ENCODE measurements around the gene RAB3C. TPM values are rescaled to one million over a fixed set of nuclear protein-coding genes. Genes with fewer than 3 reads are reported as not detected.
A peak's percentile ranks its signal among the peaks of the same experiment; 100 is the strongest.

RAB3C gene
- total and polyA plus RNA-seq, 2 experiments from 2014 or later = 15.0 to 30.6 TPM

DNA sequence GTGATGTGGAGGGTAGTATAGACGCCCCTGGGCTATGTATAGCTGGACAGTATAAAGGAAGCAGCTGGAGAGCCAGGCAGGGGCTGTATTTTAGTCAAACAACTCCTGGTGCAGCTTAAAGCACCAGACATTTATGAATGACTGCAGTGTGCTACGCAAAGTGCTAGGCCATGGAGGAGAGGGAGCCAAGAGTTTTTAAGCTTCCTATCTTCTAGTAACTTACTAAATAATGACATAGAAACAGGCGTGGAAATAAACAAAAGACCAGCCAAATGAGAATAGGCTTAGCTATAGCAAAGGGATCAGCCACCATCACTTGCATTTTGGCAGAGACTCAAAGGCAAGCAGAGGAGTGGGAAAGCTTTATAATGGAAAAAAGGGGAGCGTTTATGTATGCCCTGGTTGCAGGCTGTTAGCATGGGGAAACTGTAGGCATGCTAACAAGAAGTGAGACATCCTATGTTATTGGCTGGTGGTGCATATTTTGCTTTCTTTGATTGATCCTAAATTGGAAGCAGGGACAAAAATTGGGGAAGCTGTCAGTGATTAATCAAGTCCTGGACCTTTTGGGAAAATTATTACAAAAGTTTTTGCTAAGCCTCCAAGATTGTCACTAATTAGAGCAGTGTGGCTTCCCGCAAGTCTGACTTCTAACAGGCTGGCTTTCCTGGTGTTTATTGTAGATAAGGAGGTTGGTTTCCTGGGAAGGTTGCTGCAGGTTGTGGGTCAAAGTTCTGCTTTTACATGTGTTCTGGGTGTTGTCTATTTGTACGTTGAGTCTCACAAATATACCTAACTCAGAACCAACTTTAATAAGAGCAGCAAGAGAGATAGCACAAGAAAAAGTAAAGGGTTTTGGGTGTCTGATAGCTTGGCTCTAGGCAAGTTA, 46.6 kb downstream of the RAB3C start:
- no peak overlapping the region for H3K4me3 ChIP-seq
- TF ChIP-seq, protein P1, sequence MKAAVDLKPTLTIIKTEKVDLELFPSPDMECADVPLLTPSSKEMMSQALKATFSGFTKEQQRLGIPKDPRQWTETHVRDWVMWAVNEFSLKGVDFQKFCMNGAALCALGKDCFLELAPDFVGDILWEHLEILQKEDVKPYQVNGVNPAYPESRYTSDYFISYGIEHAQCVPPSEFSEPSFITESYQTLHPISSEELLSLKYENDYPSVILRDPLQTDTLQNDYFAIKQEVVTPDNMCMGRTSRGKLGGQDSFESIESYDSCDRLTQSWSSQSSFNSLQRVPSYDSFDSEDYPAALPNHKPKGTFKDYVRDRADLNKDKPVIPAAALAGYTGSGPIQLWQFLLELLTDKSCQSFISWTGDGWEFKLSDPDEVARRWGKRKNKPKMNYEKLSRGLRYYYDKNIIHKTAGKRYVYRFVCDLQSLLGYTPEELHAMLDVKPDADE (IDR thresholded peaks at IDR 0.05) = no peak
- TF ChIP-seq, protein P2, sequence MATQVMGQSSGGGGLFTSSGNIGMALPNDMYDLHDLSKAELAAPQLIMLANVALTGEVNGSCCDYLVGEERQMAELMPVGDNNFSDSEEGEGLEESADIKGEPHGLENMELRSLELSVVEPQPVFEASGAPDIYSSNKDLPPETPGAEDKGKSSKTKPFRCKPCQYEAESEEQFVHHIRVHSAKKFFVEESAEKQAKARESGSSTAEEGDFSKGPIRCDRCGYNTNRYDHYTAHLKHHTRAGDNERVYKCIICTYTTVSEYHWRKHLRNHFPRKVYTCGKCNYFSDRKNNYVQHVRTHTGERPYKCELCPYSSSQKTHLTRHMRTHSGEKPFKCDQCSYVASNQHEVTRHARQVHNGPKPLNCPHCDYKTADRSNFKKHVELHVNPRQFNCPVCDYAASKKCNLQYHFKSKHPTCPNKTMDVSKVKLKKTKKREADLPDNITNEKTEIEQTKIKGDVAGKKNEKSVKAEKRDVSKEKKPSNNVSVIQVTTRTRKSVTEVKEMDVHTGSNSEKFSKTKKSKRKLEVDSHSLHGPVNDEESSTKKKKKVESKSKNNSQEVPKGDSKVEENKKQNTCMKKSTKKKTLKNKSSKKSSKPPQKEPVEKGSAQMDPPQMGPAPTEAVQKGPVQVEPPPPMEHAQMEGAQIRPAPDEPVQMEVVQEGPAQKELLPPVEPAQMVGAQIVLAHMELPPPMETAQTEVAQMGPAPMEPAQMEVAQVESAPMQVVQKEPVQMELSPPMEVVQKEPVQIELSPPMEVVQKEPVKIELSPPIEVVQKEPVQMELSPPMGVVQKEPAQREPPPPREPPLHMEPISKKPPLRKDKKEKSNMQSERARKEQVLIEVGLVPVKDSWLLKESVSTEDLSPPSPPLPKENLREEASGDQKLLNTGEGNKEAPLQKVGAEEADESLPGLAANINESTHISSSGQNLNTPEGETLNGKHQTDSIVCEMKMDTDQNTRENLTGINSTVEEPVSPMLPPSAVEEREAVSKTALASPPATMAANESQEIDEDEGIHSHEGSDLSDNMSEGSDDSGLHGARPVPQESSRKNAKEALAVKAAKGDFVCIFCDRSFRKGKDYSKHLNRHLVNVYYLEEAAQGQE (IDR thresholded peaks at IDR 0.05; ENCODE audit: unreplicated experiment) = no peak
- no peak for TF ChIP-seq STAT1 (IDR thresholded peaks at IDR 0.05; ENCODE audit: unreplicated experiment)
- no peak for TF ChIP-seq ZNF331 (CRISPR knock-in tag; IDR thresholded peaks at IDR 0.05; ENCODE audit: low read depth)
- TF ChIP-seq JUNB (IDR thresholded peaks at IDR 0.05; ENCODE audit: unreplicated experiment) = no peak
- TF ChIP-seq, protein P3, sequence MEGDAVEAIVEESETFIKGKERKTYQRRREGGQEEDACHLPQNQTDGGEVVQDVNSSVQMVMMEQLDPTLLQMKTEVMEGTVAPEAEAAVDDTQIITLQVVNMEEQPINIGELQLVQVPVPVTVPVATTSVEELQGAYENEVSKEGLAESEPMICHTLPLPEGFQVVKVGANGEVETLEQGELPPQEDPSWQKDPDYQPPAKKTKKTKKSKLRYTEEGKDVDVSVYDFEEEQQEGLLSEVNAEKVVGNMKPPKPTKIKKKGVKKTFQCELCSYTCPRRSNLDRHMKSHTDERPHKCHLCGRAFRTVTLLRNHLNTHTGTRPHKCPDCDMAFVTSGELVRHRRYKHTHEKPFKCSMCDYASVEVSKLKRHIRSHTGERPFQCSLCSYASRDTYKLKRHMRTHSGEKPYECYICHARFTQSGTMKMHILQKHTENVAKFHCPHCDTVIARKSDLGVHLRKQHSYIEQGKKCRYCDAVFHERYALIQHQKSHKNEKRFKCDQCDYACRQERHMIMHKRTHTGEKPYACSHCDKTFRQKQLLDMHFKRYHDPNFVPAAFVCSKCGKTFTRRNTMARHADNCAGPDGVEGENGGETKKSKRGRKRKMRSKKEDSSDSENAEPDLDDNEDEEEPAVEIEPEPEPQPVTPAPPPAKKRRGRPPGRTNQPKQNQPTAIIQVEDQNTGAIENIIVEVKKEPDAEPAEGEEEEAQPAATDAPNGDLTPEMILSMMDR (conservative IDR thresholded peaks at IDR 0.05; ENCODE audit: low read depth in 2 of 2) = no peak
- TF ChIP-seq EZH2 (IDR thresholded peaks at IDR 0.05; ENCODE audit: low read depth, unreplicated experiment) = no peak
- TF ChIP-seq POLR2AphosphoS5 (IDR thresholded peaks at IDR 0.05; ENCODE audit: low read depth) = no peak
- no peak for TF ChIP-seq NANOG (IDR thresholded peaks at IDR 0.05; ENCODE audit: borderline replicate concordance)
- no peak for TF ChIP-seq EZH2phosphoT487 (IDR thresholded peaks at IDR 0.05; ENCODE audit: unreplicated experiment)
- TF ChIP-seq, protein P4, sequence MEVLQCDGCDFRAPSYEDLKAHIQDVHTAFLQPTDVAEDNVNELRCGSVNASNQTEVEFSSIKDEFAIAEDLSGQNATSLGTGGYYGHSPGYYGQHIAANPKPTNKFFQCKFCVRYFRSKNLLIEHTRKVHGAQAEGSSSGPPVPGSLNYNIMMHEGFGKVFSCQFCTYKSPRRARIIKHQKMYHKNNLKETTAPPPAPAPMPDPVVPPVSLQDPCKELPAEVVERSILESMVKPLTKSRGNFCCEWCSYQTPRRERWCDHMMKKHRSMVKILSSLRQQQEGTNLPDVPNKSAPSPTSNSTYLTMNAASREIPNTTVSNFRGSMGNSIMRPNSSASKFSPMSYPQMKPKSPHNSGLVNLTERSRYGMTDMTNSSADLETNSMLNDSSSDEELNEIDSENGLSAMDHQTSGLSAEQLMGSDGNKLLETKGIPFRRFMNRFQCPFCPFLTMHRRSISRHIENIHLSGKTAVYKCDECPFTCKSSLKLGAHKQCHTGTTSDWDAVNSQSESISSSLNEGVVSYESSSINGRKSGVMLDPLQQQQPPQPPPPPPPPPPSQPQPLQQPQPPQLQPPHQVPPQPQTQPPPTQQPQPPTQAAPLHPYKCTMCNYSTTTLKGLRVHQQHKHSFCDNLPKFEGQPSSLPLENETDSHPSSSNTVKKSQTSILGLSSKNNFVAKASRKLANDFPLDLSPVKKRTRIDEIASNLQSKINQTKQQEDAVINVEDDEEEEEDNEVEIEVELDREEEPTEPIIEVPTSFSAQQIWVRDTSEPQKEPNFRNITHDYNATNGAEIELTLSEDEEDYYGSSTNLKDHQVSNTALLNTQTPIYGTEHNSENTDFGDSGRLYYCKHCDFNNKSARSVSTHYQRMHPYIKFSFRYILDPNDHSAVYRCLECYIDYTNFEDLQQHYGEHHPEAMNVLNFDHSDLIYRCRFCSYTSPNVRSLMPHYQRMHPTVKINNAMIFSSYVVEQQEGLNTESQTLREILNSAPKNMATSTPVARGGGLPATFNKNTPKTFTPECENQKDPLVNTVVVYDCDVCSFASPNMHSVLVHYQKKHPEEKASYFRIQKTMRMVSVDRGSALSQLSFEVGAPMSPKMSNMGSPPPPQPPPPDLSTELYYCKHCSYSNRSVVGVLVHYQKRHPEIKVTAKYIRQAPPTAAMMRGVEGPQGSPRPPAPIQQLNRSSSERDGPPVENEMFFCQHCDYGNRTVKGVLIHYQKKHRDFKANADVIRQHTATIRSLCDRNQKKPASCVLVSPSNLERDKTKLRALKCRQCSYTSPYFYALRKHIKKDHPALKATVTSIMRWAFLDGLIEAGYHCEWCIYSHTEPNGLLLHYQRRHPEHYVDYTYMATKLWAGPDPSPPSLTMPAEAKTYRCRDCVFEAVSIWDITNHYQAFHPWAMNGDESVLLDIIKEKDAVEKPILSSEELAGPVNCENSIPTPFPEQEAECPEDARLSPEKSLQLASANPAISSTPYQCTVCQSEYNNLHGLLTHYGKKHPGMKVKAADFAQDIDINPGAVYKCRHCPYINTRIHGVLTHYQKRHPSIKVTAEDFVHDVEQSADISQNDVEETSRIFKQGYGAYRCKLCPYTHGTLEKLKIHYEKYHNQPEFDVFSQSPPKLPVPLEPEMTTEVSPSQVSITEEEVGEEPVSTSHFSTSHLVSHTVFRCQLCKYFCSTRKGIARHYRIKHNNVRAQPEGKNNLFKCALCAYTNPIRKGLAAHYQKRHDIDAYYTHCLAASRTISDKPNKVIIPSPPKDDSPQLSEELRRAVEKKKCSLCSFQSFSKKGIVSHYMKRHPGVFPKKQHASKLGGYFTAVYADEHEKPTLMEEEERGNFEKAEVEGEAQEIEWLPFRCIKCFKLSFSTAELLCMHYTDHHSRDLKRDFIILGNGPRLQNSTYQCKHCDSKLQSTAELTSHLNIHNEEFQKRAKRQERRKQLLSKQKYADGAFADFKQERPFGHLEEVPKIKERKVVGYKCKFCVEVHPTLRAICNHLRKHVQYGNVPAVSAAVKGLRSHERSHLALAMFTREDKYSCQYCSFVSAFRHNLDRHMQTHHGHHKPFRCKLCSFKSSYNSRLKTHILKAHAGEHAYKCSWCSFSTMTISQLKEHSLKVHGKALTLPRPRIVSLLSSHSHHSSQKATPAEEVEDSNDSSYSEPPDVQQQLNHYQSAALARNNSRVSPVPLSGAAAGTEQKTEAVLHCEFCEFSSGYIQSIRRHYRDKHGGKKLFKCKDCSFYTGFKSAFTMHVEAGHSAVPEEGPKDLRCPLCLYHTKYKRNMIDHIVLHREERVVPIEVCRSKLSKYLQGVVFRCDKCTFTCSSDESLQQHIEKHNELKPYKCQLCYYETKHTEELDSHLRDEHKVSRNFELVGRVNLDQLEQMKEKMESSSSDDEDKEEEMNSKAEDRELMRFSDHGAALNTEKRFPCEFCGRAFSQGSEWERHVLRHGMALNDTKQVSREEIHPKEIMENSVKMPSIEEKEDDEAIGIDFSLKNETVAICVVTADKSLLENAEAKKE (CRISPR knock-in tag; IDR thresholded peaks at IDR 0.05) = no peak
- TF ChIP-seq ZNF114 (CRISPR knock-in tag; IDR thresholded peaks at IDR 0.05) = no peak
- TF ChIP-seq CREB1 (CRISPR knock-in tag; IDR thresholded peaks at IDR 0.05; ENCODE audit: low read depth) = no peak
- peak overlapping the region; percentile 78 for H3K27ac Mint-ChIP-seq
- no peak overlapping the region for H2AFZ ChIP-seq
- H3K4me2 ChIP-seq = peak overlapping the region; percentile 5; the same call in 1 of the 2 replicates
- peaks cover 17% of the 10 kb centered on the region for H3K4me1 Mint-ChIP-seq
- DNase-seq (ENCODE audit: low spot score) (peak; percentile 37), ATAC-seq (peak; percentile 91)
- H3K36me3 ChIP-seq (ENCODE audit: insufficient read depth) = no peaks in the 10 kb centered on the region
- H3K27me3 Mint-ChIP-seq (ENCODE audit: insufficient read depth, low read depth, poor library complexity) = no peaks in the 10 kb centered on the region
- no peak overlapping the region for H3K4me3 Mint-ChIP-seq
- no peaks in the 10 kb centered on the region for H4K20me1 ChIP-seq (replicated peaks; ENCODE audit: insufficient read depth)
- no peaks in the 10 kb centered on the region for H3F3A ChIP-seq (replicated peaks; ENCODE audit: low read depth)
- no peaks in the 10 kb centered on the region for H3K79me2 ChIP-seq (replicated peaks; ENCODE audit: insufficient read depth)
- H3K4me1 ChIP-seq (ENCODE audit: insufficient read depth) = peaks cover 10% of the 10 kb centered on the region
- no peak overlapping the region for H3K27ac ChIP-seq (ENCODE audit: low read depth)
- H3K36me3 Mint-ChIP-seq (ENCODE audit: low read depth) = no peaks in the 10 kb centered on the region
- H3K9me3 Mint-ChIP-seq = no peaks in the 10 kb centered on the region
- H3K9me2 ChIP-seq (ENCODE audit: insufficient read depth) = peaks cover 9% of the 10 kb centered on the region
- no peaks in the 10 kb centered on the region for H3K27me3 ChIP-seq (ENCODE audit: insufficient read depth)
